BLaER1 (cell line): ENCODE measurements around the gene URM1.

Source experiments
- H3K27ac ChIP-seq: shearing (Covaris generic); formaldehyde crosslinking; 2 replicates; pipeline ENCODE4 v1.8.1; 2022
- H3K27me3 ChIP-seq: shearing (Covaris generic); formaldehyde crosslinking; 2 replicates; pipeline ENCODE4 v1.8.1; 2022
- H3K36me3 ChIP-seq: shearing (Covaris generic); formaldehyde crosslinking; 2 replicates; pipeline ENCODE4 v1.8.1; 2022
- H3K4me1 ChIP-seq: shearing (Covaris generic); formaldehyde crosslinking; 2 replicates; pipeline ENCODE4 v1.8.1; 2022
- H3K4me2 ChIP-seq: shearing (Covaris generic); formaldehyde crosslinking; 2 replicates; pipeline ENCODE4 v1.8.1; 2022
- H3K4me3 ChIP-seq: shearing (Covaris generic); formaldehyde crosslinking; 2 replicates; pipeline ENCODE4 v1.8.1; 2022
- H3K9ac ChIP-seq: shearing (Covaris generic); formaldehyde crosslinking; 2 replicates; pipeline ENCODE4 v1.8.1; 2022
- H3K9me3 ChIP-seq: shearing (Covaris generic); formaldehyde crosslinking; 2 replicates; pipeline ENCODE4 v1.8.1; 2022
- H4K20me1 ChIP-seq: shearing (Covaris generic); formaldehyde crosslinking; 2 replicates; pipeline ENCODE4 v1.8.1; 2022
- Cebpa-rat ChIP-seq: shearing (Covaris generic); IDR thresholded peaks from 2 replicates; pipeline ENCODE4 v1.8.1; 2022

Gene URM1

GRCh38 chr9:128370752-128371629 lies at the start of gene URM1:
URM1 (plus strand) TSS chr9:128371374; CDS start chr9:128371381, 7 bp downstream.
- peak within 1 kb of the TSS; percentile 87 for H3K9ac ChIP-seq
- peak within 1 kb of the TSS; percentile 94 for H3K4me2 ChIP-seq
- H3K36me3 ChIP-seq = peaks cover 36% of the 10 kb centered on the region
- peaks cover 16% of the 10 kb centered on the region for H4K20me1 ChIP-seq
- no peak for TF ChIP-seq Cebpa-rat
- H3K4me1 ChIP-seq = peaks cover 22% of the 10 kb centered on the region
- H3K4me3 ChIP-seq = peak within 1 kb of the TSS; percentile 86
- peak within 1 kb of the TSS; percentile 79 for H3K27ac ChIP-seq
- no peaks in the 10 kb centered on the region for H3K9me3 ChIP-seq
- no peaks in the 10 kb centered on the region for H3K27me3 ChIP-seq

GRCh38 chr9:128321879-128322403 lies 49.2 kb upstream of the URM1 start:
- Histone ChIP-seq H3K27ac (peak overlapping the region; percentile 92), H4K20me1 (peaks cover 12% of the 10 kb centered on the region; the same call in 1 of the 2 replicates), H3K4me3 (peak overlapping the region; percentile 86), H3K4me1 (peaks cover 23% of the 10 kb centered on the region), H3K9ac (peak overlapping the region; percentile 87), H3K36me3 (peaks cover 70% of the 10 kb centered on the region), H3K9me3 (no peaks in the 10 kb centered on the region), H3K4me2 (peak overlapping the region; percentile 90), H3K27me3 (no peaks in the 10 kb centered on the region)
- TF ChIP-seq Cebpa-rat = no peak

DNA sequence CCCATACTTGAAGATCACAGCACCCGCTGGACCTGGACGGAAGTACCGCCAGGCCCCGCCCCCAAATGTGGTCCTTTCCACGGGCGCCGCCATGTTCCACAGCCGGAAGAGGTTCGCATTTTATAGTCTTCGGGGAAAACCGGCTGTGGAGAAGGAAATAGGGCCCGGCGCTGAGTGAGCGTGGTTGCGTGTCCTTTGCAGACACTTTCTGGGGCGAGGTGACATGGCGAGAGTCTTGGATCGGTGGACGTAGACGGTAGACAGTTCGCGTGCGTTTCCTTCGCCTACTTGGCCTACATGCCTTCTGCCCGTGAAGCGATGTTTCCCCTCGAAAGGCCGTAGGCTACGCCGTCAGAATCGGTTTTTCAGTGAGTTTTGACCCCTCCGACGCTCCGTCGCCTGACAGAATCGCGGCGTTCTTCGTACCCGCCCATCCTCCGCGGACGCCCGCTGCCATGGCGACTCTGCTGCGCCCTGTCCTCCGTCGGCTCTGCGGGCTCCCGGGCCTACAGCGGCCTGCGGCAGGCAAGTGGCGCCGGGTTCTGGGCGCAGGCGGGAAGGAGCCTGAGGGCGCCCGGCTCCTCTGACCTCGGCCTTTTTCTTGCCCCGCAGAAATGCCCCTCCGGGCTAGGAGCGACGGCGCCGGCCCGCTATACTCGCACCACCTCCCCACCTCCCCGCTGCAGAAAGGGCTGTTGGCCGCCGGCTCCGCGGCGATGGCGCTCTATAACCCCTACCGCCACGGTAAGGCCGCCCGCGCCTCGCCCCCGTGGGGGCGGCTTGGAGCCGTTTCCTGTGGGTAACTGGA lies 48.6 kb upstream of the URM1 start, which contains the start of the genes COQ4 and TRUB2:
Gene COQ4, plus strand, starts transcription at position 436 of the 808 bp plus-strand sequence. Its CDS starts 20 bp downstream, at position 456.
Gene TRUB2, minus strand, starts transcription at position 44 of the 808 bp plus-strand sequence. Its CDS starts 39 bp downstream, at position 5.
- peak within 1 kb of the TSS; percentile 90 for H3K4me2 ChIP-seq
- peak within 1 kb of the TSS; percentile 92 for H3K27ac ChIP-seq
- H3K9ac ChIP-seq = peak within 1 kb of the TSS; percentile 87
- no peaks in the 10 kb centered on the region for H3K9me3 ChIP-seq
- H3K27me3 ChIP-seq = no peaks in the 10 kb centered on the region
- H3K4me1 ChIP-seq = peaks cover 24% of the 10 kb centered on the region
- no peak for TF ChIP-seq Cebpa-rat
- H3K4me3 ChIP-seq = peak within 1 kb of the TSS; percentile 86
- H4K20me1 ChIP-seq = peaks cover 12% of the 10 kb centered on the region; the same call in 1 of the 2 replicates
- peaks cover 70% of the 10 kb centered on the region for H3K36me3 ChIP-seq

DNA sequence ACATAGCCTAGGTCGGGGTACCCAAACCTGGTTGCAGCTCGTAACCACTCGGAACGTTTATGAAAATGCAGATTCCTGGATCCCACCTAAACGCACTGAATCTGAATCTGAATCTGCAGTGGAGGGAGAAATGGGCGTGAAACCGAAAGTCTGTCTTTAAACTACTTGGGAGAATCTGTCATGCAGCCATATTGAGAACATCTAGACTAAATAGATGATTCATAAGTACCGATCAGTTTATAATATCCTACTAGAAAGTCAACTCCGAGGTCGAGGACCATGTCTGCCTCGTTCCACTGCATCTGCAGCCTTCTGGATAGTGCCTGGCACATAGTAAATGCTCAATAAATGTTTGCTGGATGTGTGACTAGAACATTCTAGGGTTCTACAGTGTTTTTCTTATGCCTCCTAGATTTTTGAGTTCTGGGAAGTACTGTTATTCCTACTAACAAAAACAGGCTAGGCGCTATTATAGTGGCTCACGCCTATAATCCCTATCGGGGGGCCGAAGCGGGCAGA lies 47.9 kb upstream of the URM1 start:
- peak overlapping the region; percentile 86 for H3K4me3 ChIP-seq
- H3K27me3 ChIP-seq = no peaks in the 10 kb centered on the region
- no peaks in the 10 kb centered on the region for H3K9me3 ChIP-seq
- H3K9ac ChIP-seq = peak overlapping the region; percentile 87
- TF ChIP-seq Cebpa-rat = no peak
- H3K4me1 ChIP-seq = peaks cover 31% of the 10 kb centered on the region
- peak overlapping the region; percentile 92 for H3K27ac ChIP-seq
- H3K4me2 ChIP-seq = peak overlapping the region; percentile 90
- peaks cover 70% of the 10 kb centered on the region for H3K36me3 ChIP-seq
- peaks cover 12% of the 10 kb centered on the region; the same call in 1 of the 2 replicates for H4K20me1 ChIP-seq

GRCh38 chr9:128323791-128324190 lies 47.4 kb upstream of the URM1 start:
- Histone ChIP-seq H3K4me2 (peak overlapping the region; percentile 90), H3K9me3 (no peaks in the 10 kb centered on the region), H3K9ac (peak overlapping the region; percentile 87), H3K4me1 (peaks cover 36% of the 10 kb centered on the region), H3K27ac (peak overlapping the region; percentile 92; the same call in 1 of the 2 replicates), H3K36me3 (peaks cover 70% of the 10 kb centered on the region), H4K20me1 (peaks cover 12% of the 10 kb centered on the region; the same call in 1 of the 2 replicates), H3K27me3 (no peaks in the 10 kb centered on the region), H3K4me3 (peak overlapping the region; percentile 86)
- TF ChIP-seq Cebpa-rat = peak; percentile 59

DNA sequence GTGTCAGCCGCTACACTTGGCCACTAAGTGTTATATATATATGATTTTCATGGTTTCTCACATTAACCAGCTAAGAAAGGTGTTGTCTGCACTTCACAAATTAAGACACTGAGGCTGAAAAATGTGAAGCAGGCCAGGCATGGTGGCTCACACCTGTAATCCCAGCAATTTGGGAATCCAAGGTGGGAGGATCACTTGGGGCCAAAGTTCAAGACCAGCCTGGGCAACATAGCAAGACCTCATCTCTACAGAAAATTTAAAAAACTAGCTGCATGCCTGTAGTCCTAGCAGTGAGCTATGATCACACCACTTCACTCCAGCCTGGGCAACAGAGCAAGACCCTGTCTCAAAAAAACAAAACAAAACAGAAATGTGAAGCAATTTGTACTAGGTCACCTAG lies 46.8 kb upstream of the URM1 start:
- H3K4me2 ChIP-seq = peak overlapping the region; percentile 90
- H3K9me3 ChIP-seq = no peaks in the 10 kb centered on the region
- no peak overlapping the region for H3K4me3 ChIP-seq
- H3K27ac ChIP-seq = no peak overlapping the region
- peaks cover 12% of the 10 kb centered on the region; the same call in 1 of the 2 replicates for H4K20me1 ChIP-seq
- no peak for TF ChIP-seq Cebpa-rat
- H3K9ac ChIP-seq = peak overlapping the region; percentile 87; the same call in 1 of the 2 replicates
- no peaks in the 10 kb centered on the region for H3K27me3 ChIP-seq
- peaks cover 38% of the 10 kb centered on the region for H3K4me1 ChIP-seq
- peaks cover 71% of the 10 kb centered on the region for H3K36me3 ChIP-seq

DNA sequence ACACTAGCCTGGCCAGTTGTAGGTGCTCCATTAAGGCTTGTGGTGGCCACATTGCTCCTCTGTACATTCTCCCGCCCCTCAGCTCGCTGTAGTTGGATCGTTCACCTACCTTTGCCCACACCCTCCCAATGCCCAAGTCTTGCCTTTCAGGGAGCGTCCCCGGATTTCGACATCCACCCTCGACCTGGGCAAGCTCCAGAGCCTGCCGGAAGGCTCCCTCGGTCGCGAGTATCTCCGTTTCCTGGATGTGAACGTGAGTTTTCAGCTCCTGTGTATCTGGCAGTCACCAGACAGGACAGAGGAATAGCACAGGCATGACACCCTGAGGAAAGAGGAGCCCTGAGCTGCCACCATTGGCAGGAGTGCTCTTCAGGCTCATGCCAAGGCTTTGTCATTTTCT lies 45.5 kb upstream of the URM1 start:
- no peaks in the 10 kb centered on the region for H3K27me3 ChIP-seq
- no peak overlapping the region for H3K27ac ChIP-seq
- no peak overlapping the region for H3K4me3 ChIP-seq
- no peaks in the 10 kb centered on the region for H3K9me3 ChIP-seq
- H3K4me1 ChIP-seq = peaks cover 38% of the 10 kb centered on the region
- H3K9ac ChIP-seq = no peak overlapping the region
- peaks cover 63% of the 10 kb centered on the region for H3K36me3 ChIP-seq
- no peak for TF ChIP-seq Cebpa-rat
- H4K20me1 ChIP-seq = peaks cover 12% of the 10 kb centered on the region; the same call in 1 of the 2 replicates
- H3K4me2 ChIP-seq = no peak overlapping the region

- Histone ChIP-seq H3K4me2 (peak overlapping the region; percentile 76), H3K27ac (peak overlapping the region; percentile 67), H3K4me1 (peaks cover 36% of the 10 kb centered on the region), H3K4me3 (peak overlapping the region; percentile 9; the same call in 1 of the 2 replicates), H3K9me3 (no peaks in the 10 kb centered on the region), H3K27me3 (no peaks in the 10 kb centered on the region), H3K9ac (peak overlapping the region; percentile 58), H3K36me3 (peaks cover 14% of the 10 kb centered on the region; the same call in 1 of the 2 replicates), H4K20me1 (no peaks in the 10 kb centered on the region)
- TF ChIP-seq Cebpa-rat = no peak
Measured at GRCh38 chr9:128333451-128333869, 37.7 kb upstream of the URM1 start.

DNA sequence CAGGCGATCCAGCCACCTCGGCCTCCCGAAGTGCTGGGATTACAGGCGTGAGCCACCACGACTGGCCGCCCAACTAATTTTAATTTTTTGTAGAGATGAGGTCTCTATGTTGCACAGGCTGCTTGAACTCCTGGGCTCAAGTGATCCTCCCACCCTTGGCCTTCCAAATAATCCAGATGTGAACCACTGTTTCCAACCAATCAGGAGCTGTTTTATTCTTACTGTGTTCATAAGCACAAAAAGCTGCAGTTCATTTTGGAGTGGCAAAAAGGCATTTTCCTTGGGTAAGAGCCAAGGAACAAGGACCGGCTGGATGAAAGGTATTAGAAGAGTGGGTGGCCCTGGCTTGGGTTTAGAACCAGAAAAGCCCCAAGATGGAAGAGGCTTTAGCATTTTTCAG lies 36.0 kb upstream of the URM1 start:
- Histone ChIP-seq H3K36me3 (no peaks in the 10 kb centered on the region), H3K9ac (no peak overlapping the region), H3K27ac (no peak overlapping the region), H3K27me3 (no peaks in the 10 kb centered on the region), H3K4me1 (peaks cover 30% of the 10 kb centered on the region), H3K4me2 (no peak overlapping the region), H4K20me1 (no peaks in the 10 kb centered on the region), H3K4me3 (no peak overlapping the region), H3K9me3 (no peaks in the 10 kb centered on the region)
- TF ChIP-seq Cebpa-rat = no peak
